GM23338 (cell line): ENCODE data around the gene VHLL. TPM values are rescaled to one million over a fixed set of nuclear protein-coding genes. Genes with fewer than 3 reads are reported as not detected.

ENCODE experiments used
- ATAC-seq: fragments of 200-7000 bp; cut with Tn5 transposase; 3 replicates; pipeline ENCODE4 v1.9.1; 2020
- DNase-seq: peaks from one replicate; pipeline ENCODE4 v3.0.0-alpha.2; 2015; ENCODE audit warnings: low spot score
- H2AFZ ChIP-seq: fragments of 200-600 bp; sonication (generic); 2 replicates; pipeline ENCODE4 v1.8.0; 2016; ENCODE audit warnings: antibody characterized with exemption, mild to moderate bottlenecking, moderate library complexity
- H3F3A ChIP-seq: fragments of 200-600 bp; sonication (generic); replicated peaks from 2 replicates; pipeline ENCODE4 v1.8.0; 2017; ENCODE audit warnings: antibody characterized with exemption, mixed run types, low read depth
- H3K27ac ChIP-seq: fragments of 200-600 bp; sonication (generic); 2 replicates; pipeline ENCODE4 v1.6.1; 2016; ENCODE audit warnings: low read depth
- H3K27me3 ChIP-seq: fragments of 200-600 bp; sonication (generic); 2 replicates; pipeline ENCODE4 v1.8.0; 2016; ENCODE audit warnings: mild to moderate bottlenecking, mixed run types, moderate library complexity; ENCODE audit not compliant: insufficient read depth
- H3K36me3 ChIP-seq: fragments of 200-600 bp; sonication (generic); 2 replicates; pipeline ENCODE4 v1.8.0; 2016; ENCODE audit warnings: mild to moderate bottlenecking; ENCODE audit not compliant: insufficient read depth
- H3K4me1 ChIP-seq: fragments of 200-600 bp; sonication (generic); 2 replicates; pipeline ENCODE4 v1.8.0; 2016; ENCODE audit warnings: mild to moderate bottlenecking, moderate library complexity; ENCODE audit not compliant: insufficient read depth
- H3K4me2 ChIP-seq: fragments of 200-600 bp; sonication (generic); 2 replicates; pipeline ENCODE4 v1.7.1; 2017; ENCODE audit warnings: mixed run types
- H3K4me3 ChIP-seq: fragments of 200-600 bp; sonication (generic); 2 replicates; pipeline ENCODE4 v1.6.1; 2016; ENCODE audit warnings: mixed run types
- H3K79me2 ChIP-seq: fragments of 200-600 bp; sonication (generic); replicated peaks from 2 replicates; pipeline ENCODE4 v1.8.0; 2017; ENCODE audit warnings: mild to moderate bottlenecking; ENCODE audit not compliant: insufficient read depth
- H3K9me2 ChIP-seq: fragments of 200-600 bp; sonication (generic); 2 replicates; pipeline ENCODE4 v1.8.0; 2017; ENCODE audit not compliant: insufficient read depth
- H4K20me1 ChIP-seq: fragments of 200-600 bp; sonication (generic); replicated peaks from 2 replicates; pipeline ENCODE4 v1.8.0; 2017; ENCODE audit warnings: mild to moderate bottlenecking; ENCODE audit not compliant: insufficient read depth
- H3K27ac Mint-ChIP-seq: 2 replicates; pipeline ENCODE4 v1.8.0; 2020; ENCODE audit warnings: inconsistent platforms, mild to moderate bottlenecking, moderate library complexity, mixed read lengths
- H3K27me3 Mint-ChIP-seq: 3 replicates; pipeline ENCODE4 v1.8.0; 2022; ENCODE audit warnings: low read depth, mild to moderate bottlenecking, moderate library complexity, mixed read lengths, inconsistent platforms; ENCODE audit not compliant: insufficient read depth, poor library complexity
- H3K36me3 Mint-ChIP-seq: 3 replicates; pipeline ENCODE4 v1.8.0; 2021; ENCODE audit warnings: low read depth, mild to moderate bottlenecking, inconsistent platforms, moderate library complexity, mixed read lengths
- H3K4me1 Mint-ChIP-seq: 3 replicates; pipeline ENCODE4 v1.8.0; 2020; ENCODE audit warnings: mild to moderate bottlenecking, inconsistent platforms, mixed read lengths
- H3K4me3 Mint-ChIP-seq: 3 replicates; pipeline ENCODE4 v1.8.0; 2021; ENCODE audit warnings: moderate library complexity, mild to moderate bottlenecking, inconsistent platforms, mixed read lengths
- H3K9me3 Mint-ChIP-seq: 3 replicates; pipeline ENCODE4 v1.8.0; 2020; ENCODE audit warnings: moderate library complexity, mild to moderate bottlenecking, inconsistent platforms, mixed read lengths
- EZH2phosphoT487 ChIP-seq: fragments of 200-600 bp; sonication (generic); IDR thresholded peaks from one replicate; pipeline ENCODE4 v1.8.1; 2018; ENCODE audit warnings: antibody characterized with exemption; ENCODE audit not compliant: unreplicated experiment
- JUNB ChIP-seq: IDR thresholded peaks from one replicate; pipeline ENCODE4 v1.6.1; 2016; ENCODE audit warnings: antibody characterized with exemption; ENCODE audit not compliant: unreplicated experiment
- POLR2AphosphoS5 ChIP-seq: IDR thresholded peaks from 2 replicates; pipeline ENCODE4 v1.6.1; 2016; ENCODE audit warnings: antibody characterized with exemption, low read depth
- ZNF331 ChIP-seq: fragments of 250-450 bp; sonication (Bioruptor Pico); IDR thresholded peaks from 2 replicates; pipeline ENCODE4 v1.5.0; 2020; ENCODE audit warnings: low read depth, mild to moderate bottlenecking, moderate library complexity
- polyA plus RNA-seq: library from polyadenylated mRNA; unstranded; fragments of >200 nt; fragmentation: Nextera tagmentation; extraction: Ambion mirVana; gene quantifications from 2 replicates; pipeline ENCODE4 v1.2.1, GENCODE V29; 2016
- total RNA-seq: library from RNA; depleted of rRNA; stranded (reverse); fragments of >200 nt; shearing (Covaris generic); gene quantifications from 2 replicates; pipeline ENCODE4 v1.2.3, GENCODE V29; 2014
- TF ChIP-seq, protein P1 (sequence below): IDR thresholded peaks from one replicate; pipeline ENCODE4 v1.6.1; 2018; ENCODE audit warnings: antibody characterized with exemption; ENCODE audit not compliant: unreplicated experiment
- TF ChIP-seq, protein P2 (sequence below), 2 experiments: fragments of 200-600 bp in 1 of 2; sonication (generic) in 1 of 2; conservative IDR thresholded peaks; 2 replicates each; pipeline versions ENCODE4 v1.5.1 to v1.6.1; 2016 to 2017; ENCODE audit warnings: antibody characterized with exemption in 2 of 2, low read depth in 2 of 2, mild to moderate bottlenecking in 2 of 2, moderate library complexity in 1 of 2
- TF ChIP-seq, protein P3 (sequence below): fragments of 250-450 bp; sonication (Bioruptor Pico); IDR thresholded peaks from 2 replicates; pipeline ENCODE4 v1.5.0; 2020; ENCODE audit warnings: mild to moderate bottlenecking, moderate library complexity

VHLL gene
- total and polyA plus RNA-seq, 2 experiments from 2014 or later, result not detected

DNA sequence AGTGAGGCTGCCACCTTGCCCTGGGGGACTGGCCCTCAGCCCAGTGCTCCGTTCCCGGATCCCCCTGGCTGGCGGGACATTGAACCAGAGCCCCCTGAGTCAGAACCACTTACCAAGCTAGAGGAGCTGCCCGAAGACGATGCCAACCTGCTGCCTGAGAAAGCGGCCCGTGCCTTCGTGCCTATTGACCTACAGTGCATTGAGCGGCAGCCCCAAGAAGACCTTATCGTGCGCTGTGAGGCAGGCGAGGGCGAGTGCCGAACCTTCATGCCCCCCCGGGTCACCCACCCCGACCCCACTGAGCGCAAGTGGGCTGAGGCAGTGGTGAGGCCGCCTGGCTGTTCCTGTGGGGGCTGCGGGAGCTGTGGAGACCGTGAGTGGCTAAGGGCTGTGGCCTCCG lies 13.7 kb downstream of the VHLL start:
- Histone ChIP-seq H3K27ac (no peak overlapping the region), H2AFZ (no peak overlapping the region), H3K4me1 (peaks cover 16% of the 10 kb centered on the region), H3K79me2 (peaks cover 19% of the 10 kb centered on the region), H3K4me2 (no peak overlapping the region), H3K9me2 (no peaks in the 10 kb centered on the region), H3K36me3 (no peaks in the 10 kb centered on the region), H4K20me1 (peaks cover 13% of the 10 kb centered on the region), H3K4me3 (no peak overlapping the region), H3F3A (peaks cover 12% of the 10 kb centered on the region; the same call in 1 of the 2 replicates), H3K27me3 (no peaks in the 10 kb centered on the region)
- no peak overlapping the region for H3K4me3 Mint-ChIP-seq
- no peak for TF ChIP-seq ZNF331 (CRISPR knock-in tag)
- TF ChIP-seq, protein P1, sequence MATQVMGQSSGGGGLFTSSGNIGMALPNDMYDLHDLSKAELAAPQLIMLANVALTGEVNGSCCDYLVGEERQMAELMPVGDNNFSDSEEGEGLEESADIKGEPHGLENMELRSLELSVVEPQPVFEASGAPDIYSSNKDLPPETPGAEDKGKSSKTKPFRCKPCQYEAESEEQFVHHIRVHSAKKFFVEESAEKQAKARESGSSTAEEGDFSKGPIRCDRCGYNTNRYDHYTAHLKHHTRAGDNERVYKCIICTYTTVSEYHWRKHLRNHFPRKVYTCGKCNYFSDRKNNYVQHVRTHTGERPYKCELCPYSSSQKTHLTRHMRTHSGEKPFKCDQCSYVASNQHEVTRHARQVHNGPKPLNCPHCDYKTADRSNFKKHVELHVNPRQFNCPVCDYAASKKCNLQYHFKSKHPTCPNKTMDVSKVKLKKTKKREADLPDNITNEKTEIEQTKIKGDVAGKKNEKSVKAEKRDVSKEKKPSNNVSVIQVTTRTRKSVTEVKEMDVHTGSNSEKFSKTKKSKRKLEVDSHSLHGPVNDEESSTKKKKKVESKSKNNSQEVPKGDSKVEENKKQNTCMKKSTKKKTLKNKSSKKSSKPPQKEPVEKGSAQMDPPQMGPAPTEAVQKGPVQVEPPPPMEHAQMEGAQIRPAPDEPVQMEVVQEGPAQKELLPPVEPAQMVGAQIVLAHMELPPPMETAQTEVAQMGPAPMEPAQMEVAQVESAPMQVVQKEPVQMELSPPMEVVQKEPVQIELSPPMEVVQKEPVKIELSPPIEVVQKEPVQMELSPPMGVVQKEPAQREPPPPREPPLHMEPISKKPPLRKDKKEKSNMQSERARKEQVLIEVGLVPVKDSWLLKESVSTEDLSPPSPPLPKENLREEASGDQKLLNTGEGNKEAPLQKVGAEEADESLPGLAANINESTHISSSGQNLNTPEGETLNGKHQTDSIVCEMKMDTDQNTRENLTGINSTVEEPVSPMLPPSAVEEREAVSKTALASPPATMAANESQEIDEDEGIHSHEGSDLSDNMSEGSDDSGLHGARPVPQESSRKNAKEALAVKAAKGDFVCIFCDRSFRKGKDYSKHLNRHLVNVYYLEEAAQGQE, result no peak
- no peak for TF ChIP-seq JUNB
- no peak for TF ChIP-seq EZH2phosphoT487
- TF ChIP-seq, protein P2, sequence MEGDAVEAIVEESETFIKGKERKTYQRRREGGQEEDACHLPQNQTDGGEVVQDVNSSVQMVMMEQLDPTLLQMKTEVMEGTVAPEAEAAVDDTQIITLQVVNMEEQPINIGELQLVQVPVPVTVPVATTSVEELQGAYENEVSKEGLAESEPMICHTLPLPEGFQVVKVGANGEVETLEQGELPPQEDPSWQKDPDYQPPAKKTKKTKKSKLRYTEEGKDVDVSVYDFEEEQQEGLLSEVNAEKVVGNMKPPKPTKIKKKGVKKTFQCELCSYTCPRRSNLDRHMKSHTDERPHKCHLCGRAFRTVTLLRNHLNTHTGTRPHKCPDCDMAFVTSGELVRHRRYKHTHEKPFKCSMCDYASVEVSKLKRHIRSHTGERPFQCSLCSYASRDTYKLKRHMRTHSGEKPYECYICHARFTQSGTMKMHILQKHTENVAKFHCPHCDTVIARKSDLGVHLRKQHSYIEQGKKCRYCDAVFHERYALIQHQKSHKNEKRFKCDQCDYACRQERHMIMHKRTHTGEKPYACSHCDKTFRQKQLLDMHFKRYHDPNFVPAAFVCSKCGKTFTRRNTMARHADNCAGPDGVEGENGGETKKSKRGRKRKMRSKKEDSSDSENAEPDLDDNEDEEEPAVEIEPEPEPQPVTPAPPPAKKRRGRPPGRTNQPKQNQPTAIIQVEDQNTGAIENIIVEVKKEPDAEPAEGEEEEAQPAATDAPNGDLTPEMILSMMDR (conservative IDR thresholded peaks at IDR 0.05; ENCODE audit: low read depth in 2 of 2), result no peak
- TF ChIP-seq, protein P3, sequence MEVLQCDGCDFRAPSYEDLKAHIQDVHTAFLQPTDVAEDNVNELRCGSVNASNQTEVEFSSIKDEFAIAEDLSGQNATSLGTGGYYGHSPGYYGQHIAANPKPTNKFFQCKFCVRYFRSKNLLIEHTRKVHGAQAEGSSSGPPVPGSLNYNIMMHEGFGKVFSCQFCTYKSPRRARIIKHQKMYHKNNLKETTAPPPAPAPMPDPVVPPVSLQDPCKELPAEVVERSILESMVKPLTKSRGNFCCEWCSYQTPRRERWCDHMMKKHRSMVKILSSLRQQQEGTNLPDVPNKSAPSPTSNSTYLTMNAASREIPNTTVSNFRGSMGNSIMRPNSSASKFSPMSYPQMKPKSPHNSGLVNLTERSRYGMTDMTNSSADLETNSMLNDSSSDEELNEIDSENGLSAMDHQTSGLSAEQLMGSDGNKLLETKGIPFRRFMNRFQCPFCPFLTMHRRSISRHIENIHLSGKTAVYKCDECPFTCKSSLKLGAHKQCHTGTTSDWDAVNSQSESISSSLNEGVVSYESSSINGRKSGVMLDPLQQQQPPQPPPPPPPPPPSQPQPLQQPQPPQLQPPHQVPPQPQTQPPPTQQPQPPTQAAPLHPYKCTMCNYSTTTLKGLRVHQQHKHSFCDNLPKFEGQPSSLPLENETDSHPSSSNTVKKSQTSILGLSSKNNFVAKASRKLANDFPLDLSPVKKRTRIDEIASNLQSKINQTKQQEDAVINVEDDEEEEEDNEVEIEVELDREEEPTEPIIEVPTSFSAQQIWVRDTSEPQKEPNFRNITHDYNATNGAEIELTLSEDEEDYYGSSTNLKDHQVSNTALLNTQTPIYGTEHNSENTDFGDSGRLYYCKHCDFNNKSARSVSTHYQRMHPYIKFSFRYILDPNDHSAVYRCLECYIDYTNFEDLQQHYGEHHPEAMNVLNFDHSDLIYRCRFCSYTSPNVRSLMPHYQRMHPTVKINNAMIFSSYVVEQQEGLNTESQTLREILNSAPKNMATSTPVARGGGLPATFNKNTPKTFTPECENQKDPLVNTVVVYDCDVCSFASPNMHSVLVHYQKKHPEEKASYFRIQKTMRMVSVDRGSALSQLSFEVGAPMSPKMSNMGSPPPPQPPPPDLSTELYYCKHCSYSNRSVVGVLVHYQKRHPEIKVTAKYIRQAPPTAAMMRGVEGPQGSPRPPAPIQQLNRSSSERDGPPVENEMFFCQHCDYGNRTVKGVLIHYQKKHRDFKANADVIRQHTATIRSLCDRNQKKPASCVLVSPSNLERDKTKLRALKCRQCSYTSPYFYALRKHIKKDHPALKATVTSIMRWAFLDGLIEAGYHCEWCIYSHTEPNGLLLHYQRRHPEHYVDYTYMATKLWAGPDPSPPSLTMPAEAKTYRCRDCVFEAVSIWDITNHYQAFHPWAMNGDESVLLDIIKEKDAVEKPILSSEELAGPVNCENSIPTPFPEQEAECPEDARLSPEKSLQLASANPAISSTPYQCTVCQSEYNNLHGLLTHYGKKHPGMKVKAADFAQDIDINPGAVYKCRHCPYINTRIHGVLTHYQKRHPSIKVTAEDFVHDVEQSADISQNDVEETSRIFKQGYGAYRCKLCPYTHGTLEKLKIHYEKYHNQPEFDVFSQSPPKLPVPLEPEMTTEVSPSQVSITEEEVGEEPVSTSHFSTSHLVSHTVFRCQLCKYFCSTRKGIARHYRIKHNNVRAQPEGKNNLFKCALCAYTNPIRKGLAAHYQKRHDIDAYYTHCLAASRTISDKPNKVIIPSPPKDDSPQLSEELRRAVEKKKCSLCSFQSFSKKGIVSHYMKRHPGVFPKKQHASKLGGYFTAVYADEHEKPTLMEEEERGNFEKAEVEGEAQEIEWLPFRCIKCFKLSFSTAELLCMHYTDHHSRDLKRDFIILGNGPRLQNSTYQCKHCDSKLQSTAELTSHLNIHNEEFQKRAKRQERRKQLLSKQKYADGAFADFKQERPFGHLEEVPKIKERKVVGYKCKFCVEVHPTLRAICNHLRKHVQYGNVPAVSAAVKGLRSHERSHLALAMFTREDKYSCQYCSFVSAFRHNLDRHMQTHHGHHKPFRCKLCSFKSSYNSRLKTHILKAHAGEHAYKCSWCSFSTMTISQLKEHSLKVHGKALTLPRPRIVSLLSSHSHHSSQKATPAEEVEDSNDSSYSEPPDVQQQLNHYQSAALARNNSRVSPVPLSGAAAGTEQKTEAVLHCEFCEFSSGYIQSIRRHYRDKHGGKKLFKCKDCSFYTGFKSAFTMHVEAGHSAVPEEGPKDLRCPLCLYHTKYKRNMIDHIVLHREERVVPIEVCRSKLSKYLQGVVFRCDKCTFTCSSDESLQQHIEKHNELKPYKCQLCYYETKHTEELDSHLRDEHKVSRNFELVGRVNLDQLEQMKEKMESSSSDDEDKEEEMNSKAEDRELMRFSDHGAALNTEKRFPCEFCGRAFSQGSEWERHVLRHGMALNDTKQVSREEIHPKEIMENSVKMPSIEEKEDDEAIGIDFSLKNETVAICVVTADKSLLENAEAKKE (CRISPR knock-in tag), result no peak
- TF ChIP-seq POLR2AphosphoS5, result no peak
- no peak overlapping the region for H3K27ac Mint-ChIP-seq
- no peaks in the 10 kb centered on the region for H3K9me3 Mint-ChIP-seq
- DNase-seq, result no peak
- no peak for ATAC-seq
- no peaks in the 10 kb centered on the region; the same call in 1 of the 3 replicates for H3K36me3 Mint-ChIP-seq
- peaks cover 19% of the 10 kb centered on the region for H3K4me1 Mint-ChIP-seq
- peaks cover 12% of the 10 kb centered on the region for H3K27me3 Mint-ChIP-seq
